OCI-LY3 (cell line): Measurements from ENCODE around the gene DHDH.
A peak's percentile ranks its signal among the peaks of the same experiment; 100 is the strongest.

Source experiments
- H2AFZ ChIP-seq: fragments of 200-600, 300-600 bp; shearing (Covaris generic); 2 replicates; pipeline ENCODE4 v1.6.0; 2014; ENCODE audit warnings: antibody characterized with exemption, low read depth, low read length
- H3K27ac ChIP-seq: fragments of 200-600, 300-600 bp; sonication (generic); 2 replicates; pipeline ENCODE4 v1.5.1; 2014; ENCODE audit warnings: mild to moderate bottlenecking, low read length, moderate library complexity, mixed read lengths
- H3K27me3 ChIP-seq: fragments of 200-600, 300-600 bp; sonication (generic); 2 replicates; pipeline ENCODE4 v1.6.1; 2014; ENCODE audit warnings: low read depth, low read length, mixed read lengths
- H3K36me3 ChIP-seq: fragments of 200-600, 300-600 bp; sonication (generic); replicated peaks from 2 replicates; pipeline ENCODE3; 2014; ENCODE audit warnings: low read depth, low read length, mixed read lengths
- H3K4me1 ChIP-seq: fragments of 300-600, 200-600 bp; sonication (generic); 2 replicates; pipeline ENCODE4 v1.6.1; 2014; ENCODE audit warnings: low read length, mixed read lengths
- H3K4me2 ChIP-seq: fragments of 200-600, 300-600 bp; sonication (generic); 2 replicates; pipeline ENCODE4 v1.6.1; 2014; ENCODE audit warnings: low read length, mixed read lengths
- H3K4me3 ChIP-seq: fragments of 300-600, 200-600 bp; sonication (generic); 2 replicates; pipeline ENCODE4 v1.5.1; 2014; ENCODE audit warnings: antibody characterized with exemption, mild to moderate bottlenecking, low read length, moderate library complexity
- H3K79me2 ChIP-seq: fragments of 300-600, 200-600 bp; shearing (Covaris generic); 2 replicates; pipeline ENCODE4 v1.6.1; 2014; ENCODE audit warnings: mild to moderate bottlenecking, low read length, mixed read lengths
- H3K9ac ChIP-seq: fragments of 300-600, 200-600 bp; shearing (Covaris generic); 2 replicates; pipeline ENCODE4 v1.6.0; 2014; ENCODE audit warnings: mild to moderate bottlenecking, low read length, moderate library complexity
- H3K9me3 ChIP-seq: fragments of 200-600, 300-600 bp; shearing (Covaris generic); 2 replicates; pipeline ENCODE4 v1.6.1; 2014; ENCODE audit warnings: low read length, mixed read lengths; ENCODE audit not compliant: insufficient read depth
- H4K20me1 ChIP-seq: fragments of 200-600, 300-600 bp; sonication (generic); 2 replicates; pipeline ENCODE4 v1.6.1; 2016; ENCODE audit warnings: low read length, mixed read lengths; ENCODE audit not compliant: insufficient read depth
- EZH2phosphoT487 ChIP-seq: fragments of 200-600 bp; shearing (Covaris generic); IDR thresholded peaks from 2 replicates; pipeline ENCODE4 v1.6.1; 2018; ENCODE audit warnings: antibody characterized with exemption, mixed run types, low read depth
- TF ChIP-seq, protein P1 (sequence below): fragments of 200-600, 300-600 bp; sonication (generic); IDR thresholded peaks from 2 replicates; pipeline ENCODE4 v1.5.1; 2014; ENCODE audit warnings: antibody characterized with exemption, low read length, low read depth

Gene DHDH

DNA sequence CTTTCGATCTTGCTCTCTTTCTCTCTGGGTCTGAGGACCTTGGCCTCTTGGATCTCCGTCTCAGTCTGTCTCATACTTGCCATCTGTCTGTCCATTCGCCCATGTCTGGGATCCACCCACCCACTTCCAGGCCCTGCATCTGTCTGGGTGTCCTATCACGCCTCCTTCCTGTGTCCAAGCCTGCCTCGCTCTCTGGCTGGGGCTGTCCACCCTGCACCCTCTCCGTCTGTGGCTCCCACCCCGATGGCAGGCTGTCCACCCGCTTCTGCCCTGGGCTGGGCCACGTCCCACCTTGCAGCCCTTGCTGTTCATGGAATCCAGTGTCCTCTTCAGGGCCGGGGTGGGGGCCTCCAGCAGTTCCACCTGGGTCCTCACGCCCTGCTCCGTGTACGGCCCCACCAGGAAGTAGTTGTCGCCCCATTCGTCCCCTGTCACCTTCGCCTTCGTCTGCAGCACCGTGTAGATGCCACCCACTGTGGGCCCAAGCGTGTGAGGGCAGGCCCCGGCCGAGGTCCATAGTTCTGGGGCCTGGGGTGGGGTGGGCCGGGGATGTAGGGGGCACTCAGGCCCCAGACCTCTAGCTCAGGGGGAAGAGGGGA lies 57.6 kb downstream of the DHDH start:
- no peak overlapping the region for H3K4me2 ChIP-seq
- no peak overlapping the region for H3K27ac ChIP-seq
- peaks cover 18% of the 10 kb centered on the region for H3K36me3 ChIP-seq
- no peak overlapping the region for H3K9ac ChIP-seq
- TF ChIP-seq EZH2phosphoT487 = no peak
- TF ChIP-seq, protein P1, sequence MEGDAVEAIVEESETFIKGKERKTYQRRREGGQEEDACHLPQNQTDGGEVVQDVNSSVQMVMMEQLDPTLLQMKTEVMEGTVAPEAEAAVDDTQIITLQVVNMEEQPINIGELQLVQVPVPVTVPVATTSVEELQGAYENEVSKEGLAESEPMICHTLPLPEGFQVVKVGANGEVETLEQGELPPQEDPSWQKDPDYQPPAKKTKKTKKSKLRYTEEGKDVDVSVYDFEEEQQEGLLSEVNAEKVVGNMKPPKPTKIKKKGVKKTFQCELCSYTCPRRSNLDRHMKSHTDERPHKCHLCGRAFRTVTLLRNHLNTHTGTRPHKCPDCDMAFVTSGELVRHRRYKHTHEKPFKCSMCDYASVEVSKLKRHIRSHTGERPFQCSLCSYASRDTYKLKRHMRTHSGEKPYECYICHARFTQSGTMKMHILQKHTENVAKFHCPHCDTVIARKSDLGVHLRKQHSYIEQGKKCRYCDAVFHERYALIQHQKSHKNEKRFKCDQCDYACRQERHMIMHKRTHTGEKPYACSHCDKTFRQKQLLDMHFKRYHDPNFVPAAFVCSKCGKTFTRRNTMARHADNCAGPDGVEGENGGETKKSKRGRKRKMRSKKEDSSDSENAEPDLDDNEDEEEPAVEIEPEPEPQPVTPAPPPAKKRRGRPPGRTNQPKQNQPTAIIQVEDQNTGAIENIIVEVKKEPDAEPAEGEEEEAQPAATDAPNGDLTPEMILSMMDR = no peak
- peaks cover 6% of the 10 kb centered on the region; the same call in 1 of the 2 replicates for H4K20me1 ChIP-seq
- H3K27me3 ChIP-seq = no peaks in the 10 kb centered on the region
- no peak overlapping the region for H2AFZ ChIP-seq
- H3K4me1 ChIP-seq = peaks cover 16% of the 10 kb centered on the region
- no peak overlapping the region for H3K4me3 ChIP-seq
- H3K9me3 ChIP-seq = no peaks in the 10 kb centered on the region
- peaks cover 45% of the 10 kb centered on the region for H3K79me2 ChIP-seq

DNA sequence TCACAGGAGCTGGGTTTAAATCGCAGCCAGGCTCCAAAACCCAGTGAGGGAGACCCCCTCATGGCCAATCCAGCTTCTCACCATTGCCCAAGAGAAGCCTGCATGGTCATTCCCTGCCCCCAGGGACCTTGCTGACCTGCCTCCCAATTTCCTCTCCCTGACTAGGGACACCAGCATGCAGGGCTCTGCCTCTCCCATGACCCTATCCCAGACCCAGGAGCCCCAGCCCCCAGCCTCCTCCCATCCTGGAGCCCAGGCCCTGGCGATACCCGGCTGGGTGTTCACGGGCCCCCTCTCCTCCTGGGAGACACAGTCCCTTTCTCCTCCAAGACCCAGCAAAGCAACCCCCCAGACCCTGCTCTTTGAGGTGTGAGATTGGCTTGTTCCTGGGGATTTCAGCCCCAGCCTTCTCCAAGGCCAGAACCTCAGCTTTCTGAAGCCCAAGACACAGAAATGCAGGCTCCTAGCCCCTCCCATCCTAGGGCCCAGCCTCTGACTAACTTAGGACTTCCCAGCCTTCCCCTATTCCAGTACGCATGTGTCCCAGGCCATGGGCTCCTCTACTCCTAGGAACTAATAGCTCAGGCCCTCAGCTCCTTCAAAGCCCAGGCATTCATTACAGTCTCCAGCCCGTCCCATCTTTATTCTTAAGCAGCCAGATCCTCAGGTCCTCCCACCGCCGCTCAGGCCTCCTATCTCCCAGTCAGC lies 58.5 kb downstream of the DHDH start:
- H3K4me3 ChIP-seq = peak overlapping the region; percentile 85
- peaks cover 16% of the 10 kb centered on the region for H3K4me1 ChIP-seq
- no peaks in the 10 kb centered on the region for H3K9me3 ChIP-seq
- TF ChIP-seq, protein P1 = no peak
- TF ChIP-seq EZH2phosphoT487 = no peak
- peak overlapping the region; percentile 93 for H3K4me2 ChIP-seq
- peaks cover 14% of the 10 kb centered on the region for H3K36me3 ChIP-seq
- no peaks in the 10 kb centered on the region for H3K27me3 ChIP-seq
- H3K9ac ChIP-seq = peak overlapping the region; percentile 84
- peaks cover 6% of the 10 kb centered on the region; the same call in 1 of the 2 replicates for H4K20me1 ChIP-seq
- H3K79me2 ChIP-seq = peaks cover 54% of the 10 kb centered on the region
- no peak overlapping the region for H2AFZ ChIP-seq
- peak overlapping the region; percentile 43 for H3K27ac ChIP-seq

DNA sequence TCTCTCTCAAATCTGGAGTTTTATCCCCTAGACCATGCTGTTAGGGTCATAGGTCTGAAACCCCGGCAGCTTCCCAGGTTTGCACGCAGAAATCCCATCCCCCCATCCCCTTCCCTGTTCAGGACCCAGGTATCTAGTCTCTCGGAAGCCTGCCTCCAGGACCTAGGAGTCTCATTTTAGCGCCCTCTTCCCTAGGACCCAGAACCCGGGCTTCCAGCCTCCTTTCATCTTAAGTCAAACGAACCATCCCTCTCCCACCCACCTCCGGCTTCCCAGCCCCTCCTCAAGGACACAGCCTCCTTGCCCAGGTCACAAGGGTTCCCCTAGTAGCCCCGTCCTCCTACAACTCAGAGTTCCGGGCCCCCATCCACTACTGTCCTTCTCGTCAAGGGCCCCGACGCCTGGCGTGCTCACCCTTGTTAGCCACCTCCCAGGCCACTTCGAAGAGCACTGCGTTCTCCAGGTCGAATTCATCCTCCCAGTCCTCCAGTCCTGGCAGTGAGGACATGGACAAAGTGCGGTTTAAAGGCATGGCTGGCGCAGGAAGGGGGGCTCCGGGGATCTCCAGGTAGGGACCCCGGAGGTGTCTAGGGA lies 59.2 kb downstream of the DHDH start:
- no peaks in the 10 kb centered on the region for H3K27me3 ChIP-seq
- peak overlapping the region; percentile 85 for H3K4me3 ChIP-seq
- H4K20me1 ChIP-seq = peaks cover 7% of the 10 kb centered on the region; the same call in 1 of the 2 replicates
- peaks cover 16% of the 10 kb centered on the region for H3K4me1 ChIP-seq
- H3K36me3 ChIP-seq = peaks cover 12% of the 10 kb centered on the region
- peak overlapping the region; percentile 84 for H3K9ac ChIP-seq
- H2AFZ ChIP-seq = 0 out of 2 replicates have a peak overlapping the region, but pooled peaks have one; percentile 4
- H3K79me2 ChIP-seq = peaks cover 60% of the 10 kb centered on the region
- H3K9me3 ChIP-seq = no peaks in the 10 kb centered on the region
- TF ChIP-seq, protein P1 = no peak
- TF ChIP-seq EZH2phosphoT487 = no peak
- peak overlapping the region; percentile 43 for H3K27ac ChIP-seq
- H3K4me2 ChIP-seq = peak overlapping the region; percentile 93
